GM12891 (cell line): Measurements from ENCODE around the gene CDHR3.
"Not testable (repeated sequence)": the region's sequence is repeated elsewhere in the genome, so short reads cannot be mapped to it uniquely, and the experiment has no call there.

Experiments
- DNase-seq: peaks from one replicate; pipeline ENCODE4 v3.0.0; 2011; ENCODE audit warnings: low spot score; ENCODE audit not compliant: insufficient read length
- FAIRE-seq: peaks from 2 replicates; lab custom pipeline; 2011; peaks lifted over from hg19 to GRCh38; lab: Jason Lieb, UNC
- PAX5 ChIP-seq: IDR thresholded peaks from 2 replicates; pipeline ENCODE4 v1.6.1; 2011; ENCODE audit warnings: low read length, moderate library complexity, mild to moderate bottlenecking; ENCODE audit not compliant: insufficient read depth, severe bottlenecking
- POLR2A ChIP-seq: IDR thresholded peaks from 2 replicates; pipeline ENCODE4 v1.6.1; 2011; ENCODE audit warnings: low read depth, low read length, control low read depth
- POLR2AphosphoS5 ChIP-seq: IDR thresholded peaks from 2 replicates; pipeline ENCODE4 v1.6.1; 2011; ENCODE audit warnings: low read depth, low read length, control low read depth
- POU2F2 ChIP-seq: IDR thresholded peaks from 2 replicates; pipeline ENCODE4 v1.6.1; 2011; ENCODE audit warnings: low read depth, mild to moderate bottlenecking, control low read depth, low read length, moderate library complexity
- SPI1 ChIP-seq: IDR thresholded peaks from 2 replicates; pipeline ENCODE4 v1.6.1; 2011; ENCODE audit warnings: low read depth, low read length, control low read depth
- TAF1 ChIP-seq: IDR thresholded peaks from 2 replicates; pipeline ENCODE4 v1.6.1; 2011; ENCODE audit warnings: low read depth, low read length, control low read depth

The CDHR3 gene

GRCh38 chr7:105934572-105935185 is 28.4 kb upstream of the CDHR3 start:
- TF ChIP-seq POU2F2 (no peak), POLR2AphosphoS5 (no peak), POLR2A (no peak)
- no peak for DNase-seq
- no peak for FAIRE-seq

GRCh38 chr7:105935250-105935649 is 27.8 kb upstream of the CDHR3 start:
- FAIRE-seq: no peak
- no peak for DNase-seq
- no peak for TF ChIP-seq POLR2AphosphoS5
- TF ChIP-seq TAF1: no peak
- TF ChIP-seq POLR2A: no peak
- no peak for TF ChIP-seq PAX5
- TF ChIP-seq SPI1: no peak
- no peak for TF ChIP-seq POU2F2

GRCh38 chr7:105937411-105937810 is 25.7 kb upstream of the CDHR3 start:
- FAIRE-seq: no peak
- no peak for DNase-seq
- TF ChIP-seq TAF1: no peak
- no peak for TF ChIP-seq POU2F2
- TF ChIP-seq SPI1: no peak
- no peak for TF ChIP-seq PAX5
- no peak for TF ChIP-seq POLR2A
- TF ChIP-seq POLR2AphosphoS5: no peak

DNA sequence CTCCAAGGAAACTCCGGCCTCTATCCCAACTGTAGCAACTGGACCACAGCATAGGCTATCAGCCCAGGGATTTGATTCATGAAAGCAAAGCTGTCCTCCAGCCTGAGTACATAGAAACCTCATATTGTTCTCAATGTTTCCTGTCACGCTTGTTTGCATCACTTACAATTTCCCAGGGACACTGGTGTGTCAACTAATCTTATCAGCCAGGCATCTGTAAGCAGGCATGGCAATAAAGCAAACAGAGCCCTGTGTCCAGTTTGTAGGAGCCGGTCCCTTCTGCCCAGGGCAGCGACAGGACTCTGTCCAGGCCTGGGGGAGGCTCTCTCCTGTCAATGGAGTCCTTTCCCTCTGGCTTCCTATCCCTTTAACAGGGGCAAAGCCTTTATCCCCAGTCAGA is 23.0 kb upstream of the CDHR3 start:
- no peak for FAIRE-seq
- DNase-seq: no peak

GRCh38 chr7:105941596-105941995 is 21.5 kb upstream of the CDHR3 start:
- FAIRE-seq: no peak

More for the DNA sequence above, 23.0 kb upstream of the CDHR3 start:
- TF ChIP-seq POU2F2: no peak
- no peak for TF ChIP-seq SPI1
- no peak for TF ChIP-seq PAX5
- no peak for TF ChIP-seq POLR2A
- TF ChIP-seq TAF1: no peak
- TF ChIP-seq POLR2AphosphoS5: no peak

DNA sequence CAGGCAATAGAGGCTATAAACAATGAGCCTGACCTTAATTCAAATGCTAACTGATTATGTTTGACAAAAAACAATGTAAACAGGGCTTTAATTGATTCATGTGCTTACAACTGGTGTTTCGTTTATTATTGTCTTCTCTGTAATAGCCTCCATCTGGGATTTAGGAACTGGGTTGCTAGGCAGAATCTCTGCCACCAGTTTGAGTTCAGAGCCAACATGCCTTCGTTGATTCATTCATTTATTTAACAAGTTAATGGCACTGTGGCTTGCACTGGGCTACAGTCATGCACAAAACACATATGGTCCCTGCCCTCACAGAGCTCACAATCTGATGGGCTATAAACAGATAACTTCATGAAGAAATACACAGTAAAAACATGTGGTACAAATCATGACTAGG is 19.6 kb upstream of the CDHR3 start:
- TF ChIP-seq POU2F2: no peak
- no peak for TF ChIP-seq POLR2AphosphoS5
- TF ChIP-seq POLR2A: no peak
- TF ChIP-seq TAF1: no peak
- no peak for TF ChIP-seq SPI1
- TF ChIP-seq PAX5: no peak
- FAIRE-seq: no peak
- no peak for DNase-seq

More at GRCh38 chr7:105941596-105941995, 21.5 kb upstream of the CDHR3 start:
- no peak for TF ChIP-seq POLR2AphosphoS5
- TF ChIP-seq POLR2A: no peak
- TF ChIP-seq TAF1: no peak
- no peak for TF ChIP-seq PAX5
- TF ChIP-seq SPI1: no peak
- no peak for TF ChIP-seq POU2F2
- no peak for DNase-seq

GRCh38 chr7:105945848-105946247 is 17.2 kb upstream of the CDHR3 start:
- no peak for TF ChIP-seq PAX5
- no peak for TF ChIP-seq POU2F2
- no peak for TF ChIP-seq SPI1
- no peak for TF ChIP-seq POLR2A
- no peak for TF ChIP-seq TAF1
- TF ChIP-seq POLR2AphosphoS5: no peak
- FAIRE-seq: no peak
- DNase-seq: no peak

GRCh38 chr7:105951597-105951996 is 11.5 kb upstream of the CDHR3 start:
- FAIRE-seq (no peak), DNase-seq (no peak)
- no peak for TF ChIP-seq POLR2AphosphoS5
- no peak for TF ChIP-seq PAX5
- TF ChIP-seq TAF1: no peak
- TF ChIP-seq SPI1: no peak
- TF ChIP-seq POLR2A: no peak
- TF ChIP-seq POU2F2: no peak

GRCh38 chr7:105952917-105953595 is 10.0 kb upstream of the CDHR3 start:
- no peak for DNase-seq
- TF ChIP-seq SPI1: no peak
- TF ChIP-seq POLR2AphosphoS5: no peak
- TF ChIP-seq POU2F2: no peak
- TF ChIP-seq PAX5: no peak
- no peak for TF ChIP-seq TAF1
- no peak for TF ChIP-seq POLR2A
- no peak for FAIRE-seq

- FAIRE-seq: no peak
- no peak for DNase-seq
- TF ChIP-seq TAF1 (no peak), SPI1 (no peak), PAX5 (no peak), POLR2AphosphoS5 (no peak), POLR2A (no peak), POU2F2 (no peak)
These were observed 8.4 kb upstream of the CDHR3 start for GRCh38 chr7:105954711-105955110.

- DNase-seq, FAIRE-seq: not testable (repeated sequence)
These were observed 7.2 kb upstream of the CDHR3 start for GRCh38 chr7:105955651-105956466.
